Measurements from ENCODE around the gene ECEL1.

DNA sequence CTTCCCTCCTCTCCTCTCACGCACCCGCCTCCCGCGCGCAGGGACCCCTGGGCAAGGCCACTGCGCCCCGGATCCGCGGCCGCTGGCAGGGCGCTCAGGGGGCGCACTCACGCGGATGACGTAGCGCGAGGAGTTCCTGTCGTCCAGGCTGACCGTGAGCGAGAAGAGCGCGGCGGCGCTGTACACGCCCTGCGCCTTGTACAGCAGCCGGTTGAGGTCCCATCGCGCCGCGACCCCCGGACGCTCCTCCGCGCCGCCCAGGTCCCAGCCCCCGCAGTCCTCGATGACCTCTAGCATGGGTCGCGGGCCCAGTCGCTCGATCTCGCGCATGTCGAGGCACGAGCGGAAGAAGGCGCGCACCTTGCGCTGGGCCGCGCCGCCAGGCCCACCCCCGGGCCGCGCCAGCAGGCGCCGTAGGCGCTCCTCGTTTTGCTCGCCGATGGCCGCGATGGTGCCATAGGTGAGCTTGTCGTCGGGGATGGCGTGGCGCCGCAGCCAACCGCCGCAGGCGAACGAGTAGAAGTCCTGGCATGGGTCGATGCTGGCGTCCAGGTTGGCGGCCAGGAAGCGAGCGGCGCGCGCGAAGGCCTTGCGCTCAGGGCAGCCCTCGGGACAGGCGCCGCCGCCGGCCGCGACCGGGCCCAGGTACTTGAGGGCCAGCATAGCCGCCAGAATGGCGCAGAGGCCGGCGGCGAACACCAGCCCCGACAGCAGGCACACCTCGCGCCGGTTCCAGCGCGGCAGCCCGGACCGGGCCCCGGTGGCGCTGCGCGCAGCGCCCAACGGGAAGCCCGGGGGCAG, 1.7 kb downstream of the ECEL1 start:
- TF ChIP-seq, protein P1, sequence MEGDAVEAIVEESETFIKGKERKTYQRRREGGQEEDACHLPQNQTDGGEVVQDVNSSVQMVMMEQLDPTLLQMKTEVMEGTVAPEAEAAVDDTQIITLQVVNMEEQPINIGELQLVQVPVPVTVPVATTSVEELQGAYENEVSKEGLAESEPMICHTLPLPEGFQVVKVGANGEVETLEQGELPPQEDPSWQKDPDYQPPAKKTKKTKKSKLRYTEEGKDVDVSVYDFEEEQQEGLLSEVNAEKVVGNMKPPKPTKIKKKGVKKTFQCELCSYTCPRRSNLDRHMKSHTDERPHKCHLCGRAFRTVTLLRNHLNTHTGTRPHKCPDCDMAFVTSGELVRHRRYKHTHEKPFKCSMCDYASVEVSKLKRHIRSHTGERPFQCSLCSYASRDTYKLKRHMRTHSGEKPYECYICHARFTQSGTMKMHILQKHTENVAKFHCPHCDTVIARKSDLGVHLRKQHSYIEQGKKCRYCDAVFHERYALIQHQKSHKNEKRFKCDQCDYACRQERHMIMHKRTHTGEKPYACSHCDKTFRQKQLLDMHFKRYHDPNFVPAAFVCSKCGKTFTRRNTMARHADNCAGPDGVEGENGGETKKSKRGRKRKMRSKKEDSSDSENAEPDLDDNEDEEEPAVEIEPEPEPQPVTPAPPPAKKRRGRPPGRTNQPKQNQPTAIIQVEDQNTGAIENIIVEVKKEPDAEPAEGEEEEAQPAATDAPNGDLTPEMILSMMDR (IDR thresholded peaks at IDR 0.05): no peak
- no peak for TF ChIP-seq POLR2A (IDR thresholded peaks at IDR 0.05)

All from uterus (tissue), 2 donors.